ENCODE data around the gene KCNK10.
A peak's percentile ranks its signal among the peaks of the same experiment; 100 is the strongest.
"Not testable (repeated sequence)": the region's sequence is repeated elsewhere in the genome, so short reads cannot be mapped to it uniquely, and the experiment has no call there.

KCNK10 gene

DNA sequence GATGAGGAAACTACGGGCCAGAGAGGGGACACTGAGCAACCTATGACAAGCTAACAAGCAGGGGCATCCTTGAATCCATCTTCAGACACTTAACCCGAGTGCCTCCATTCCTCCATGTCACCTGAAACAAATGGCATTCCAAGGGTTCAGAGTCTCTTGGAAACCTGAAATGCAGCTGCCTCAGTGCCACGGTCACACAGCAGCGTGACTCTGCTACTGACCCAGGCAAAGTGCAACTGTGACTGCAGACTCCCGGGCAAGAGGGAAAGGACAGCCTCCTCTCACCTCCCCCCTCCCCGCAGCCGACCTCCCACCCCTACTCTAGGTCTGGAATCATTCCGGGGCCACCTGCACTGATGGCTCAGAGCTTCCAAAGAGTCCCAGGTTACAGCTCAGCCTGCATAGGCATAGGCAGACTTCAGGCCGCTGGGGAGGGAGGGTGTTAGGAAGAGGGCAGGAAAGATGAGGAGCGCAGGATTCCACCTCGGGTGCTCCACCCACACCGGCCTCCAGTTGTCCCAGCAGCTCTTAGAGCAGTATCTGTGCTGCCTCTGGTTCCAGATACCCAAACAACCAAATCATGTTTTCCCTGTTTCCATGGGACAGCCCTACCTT is 53.2 kb downstream of the KCNK10 start:
- no peak for DNase-seq

DNA sequence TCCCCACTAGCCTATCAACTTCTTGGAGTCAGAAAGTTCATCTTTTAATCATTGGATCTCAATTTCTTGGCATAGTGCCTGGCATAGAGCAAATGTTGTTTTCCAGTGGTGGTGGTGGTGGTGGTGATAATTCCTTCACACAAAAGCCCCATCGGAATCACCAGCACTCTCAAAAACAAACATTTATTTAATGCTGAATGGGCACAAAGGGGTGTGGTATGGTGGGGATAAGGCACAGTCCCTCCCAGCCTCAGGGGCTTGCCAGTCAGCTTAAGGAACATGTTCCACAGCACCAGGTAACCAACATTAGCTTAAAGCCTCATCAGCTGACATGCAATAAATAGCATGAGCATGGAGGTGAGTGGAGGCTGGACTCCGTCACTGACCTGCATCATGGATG is 56.6 kb downstream of the KCNK10 start:
- no peak for DNase-seq

DNA sequence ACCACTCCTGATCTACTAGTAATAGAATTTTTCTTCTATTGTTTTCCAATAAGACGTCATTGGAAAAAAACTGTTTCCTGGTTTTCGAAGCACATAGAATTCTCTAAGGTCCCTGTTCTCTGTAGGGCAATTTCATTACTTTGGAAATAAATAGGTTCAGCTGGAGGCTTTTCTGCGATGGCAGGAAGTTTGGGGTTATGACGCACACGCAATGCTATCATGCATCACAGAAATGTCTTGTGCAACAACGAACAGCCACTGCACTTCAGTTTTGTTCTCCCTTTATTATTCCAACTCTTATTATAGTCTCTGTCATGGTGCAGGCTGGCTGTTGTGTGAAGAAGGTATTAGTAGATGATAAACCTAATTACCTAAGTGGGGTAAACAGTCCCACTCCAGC is 59.0 kb downstream of the KCNK10 start:
- DNase-seq: no peak

DNA sequence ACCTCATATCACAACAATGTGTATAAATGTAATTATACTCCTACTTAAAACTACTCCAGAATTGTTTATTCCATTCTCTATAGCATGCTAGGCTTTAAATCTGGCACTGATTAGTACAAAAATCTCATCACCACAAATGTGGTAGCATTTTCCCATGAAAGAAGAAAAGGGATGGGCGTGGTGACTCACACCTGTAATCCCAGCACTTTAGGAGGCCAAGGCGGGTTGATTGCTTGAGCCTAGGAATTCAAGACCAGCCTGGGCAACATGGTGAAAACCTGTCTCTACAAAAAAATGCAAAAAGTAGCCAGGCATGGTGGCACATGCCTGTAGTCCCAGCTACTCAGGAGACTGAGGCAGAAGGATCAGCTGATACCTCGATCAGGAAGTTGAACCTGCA is 61.8 kb downstream of the KCNK10 start:
- DNase-seq: not testable (repeated sequence)

DNA sequence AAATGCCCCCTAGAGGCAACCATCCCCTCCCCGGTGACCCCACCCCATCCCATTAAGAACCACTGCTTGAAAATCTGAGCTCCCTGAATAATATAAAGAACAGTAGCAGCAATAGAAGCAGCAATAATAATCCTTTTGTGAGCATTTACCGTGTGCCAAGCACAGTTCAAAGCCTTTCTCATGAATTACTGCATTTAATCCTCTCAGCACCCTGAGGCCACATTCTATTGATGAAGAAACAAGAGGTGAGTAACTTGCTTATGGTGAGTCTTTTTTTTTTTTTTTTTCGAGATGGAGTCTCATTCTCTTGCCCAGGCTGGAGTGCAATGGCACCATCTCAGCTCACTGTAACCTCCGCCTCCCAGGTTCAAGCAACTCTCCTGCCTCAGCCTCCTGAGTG is 65.0 kb downstream of the KCNK10 start:
- DNase-seq: no peak

DNA sequence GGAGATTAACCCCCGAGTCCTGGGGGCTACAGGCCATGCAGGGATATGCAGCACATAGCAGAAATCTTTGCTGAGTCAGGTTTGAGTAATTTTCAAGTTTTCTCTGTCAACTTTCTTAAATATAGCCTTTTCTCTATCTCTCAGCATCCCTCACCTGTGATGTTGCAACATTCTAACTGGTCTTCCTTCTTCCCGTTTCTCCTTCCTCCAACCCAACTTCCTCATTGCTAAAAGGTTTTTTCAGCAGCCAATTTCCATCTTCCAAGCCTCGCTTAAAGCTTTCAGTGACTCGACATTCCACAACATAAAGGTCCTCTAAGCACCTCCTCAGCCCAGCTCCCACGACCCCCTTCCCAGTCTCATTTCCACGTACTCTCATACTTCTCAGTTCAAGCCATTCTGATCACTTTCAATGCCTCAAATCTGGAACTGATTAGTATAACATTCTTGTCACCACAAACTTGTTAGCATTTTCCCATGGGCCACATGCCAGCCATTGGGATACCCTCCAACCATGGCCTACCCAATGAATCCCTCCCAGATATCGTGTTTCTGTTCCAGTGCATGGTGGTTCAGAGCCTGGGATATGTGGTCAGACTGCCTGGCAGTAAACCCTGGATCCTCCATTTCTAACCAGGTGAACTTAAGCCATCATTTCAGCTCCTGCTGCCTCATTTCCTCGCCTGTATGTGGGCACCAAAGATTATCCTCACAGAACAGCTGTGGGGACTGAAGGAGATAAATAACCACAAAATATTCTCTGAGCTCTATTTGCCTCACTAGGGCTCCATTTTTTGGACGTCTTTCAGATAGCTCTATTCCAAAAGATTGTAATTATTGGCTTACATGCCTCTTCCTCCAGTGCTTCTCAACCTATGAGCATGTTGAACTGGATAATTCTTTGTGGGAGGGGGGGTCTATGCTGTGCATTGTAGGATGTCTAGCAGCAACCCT is 65.8 kb downstream of the KCNK10 start:
- DNase-seq: no peak

DNA sequence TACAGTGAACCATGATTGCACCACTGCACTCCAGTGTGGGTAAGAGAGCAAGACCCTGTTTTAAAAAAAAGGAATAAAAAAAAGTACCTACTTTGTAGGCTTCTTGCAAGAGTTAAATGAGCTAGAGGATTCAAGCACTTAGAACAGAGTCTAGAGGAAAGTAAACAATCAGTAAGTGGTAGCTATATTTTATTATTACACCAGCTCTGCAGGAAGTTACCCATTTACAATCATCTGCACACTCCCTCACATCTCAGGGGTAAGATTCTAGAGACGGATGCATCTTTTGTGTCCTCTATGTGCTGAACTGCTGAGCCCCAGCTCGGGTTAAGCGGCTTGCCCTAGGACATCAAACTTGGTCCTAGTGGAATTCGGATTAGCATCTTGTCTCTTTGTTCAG is 67.3 kb downstream of the KCNK10 start:
- no peak for DNase-seq

DNA sequence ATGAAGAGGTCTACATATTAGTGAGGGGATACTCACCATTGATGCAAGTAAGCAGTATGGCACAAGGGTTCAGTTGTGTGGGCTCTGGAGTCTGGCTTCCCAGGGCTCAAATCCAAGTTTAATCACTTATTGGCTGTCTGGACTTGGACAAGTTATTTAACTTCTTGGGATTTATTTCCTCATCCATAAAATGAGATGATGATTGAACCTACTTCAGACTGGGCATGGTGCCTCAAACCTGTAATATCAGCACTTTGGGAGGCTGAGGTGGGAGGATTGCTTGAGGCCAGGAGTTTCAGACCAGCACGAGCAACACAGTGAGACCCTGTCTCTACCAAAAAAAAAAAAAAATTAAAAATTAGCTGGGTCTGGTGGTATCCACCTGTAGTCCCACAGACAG is 67.9 kb downstream of the KCNK10 start:
- no peak for DNase-seq

DNA sequence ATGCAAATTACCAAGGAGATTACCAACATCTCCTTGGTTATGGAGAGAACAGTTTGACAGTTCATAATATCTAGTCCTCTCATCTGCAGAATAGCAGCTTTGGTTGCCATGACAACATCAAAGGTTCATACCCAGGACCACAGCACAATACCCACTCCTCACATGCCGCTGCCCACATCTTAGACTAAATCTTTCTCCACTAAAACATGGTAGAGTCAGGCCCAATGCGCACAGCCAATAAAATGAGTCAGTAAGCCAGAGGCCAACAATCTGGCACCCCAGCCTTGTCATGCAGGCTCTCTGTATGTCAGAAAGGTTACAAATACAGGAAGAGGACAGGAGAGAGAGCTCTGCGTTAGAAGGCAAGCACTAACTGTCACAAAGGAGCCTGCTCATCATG is 70.6 kb downstream of the KCNK10 start:
- DNase-seq: no peak

DNA sequence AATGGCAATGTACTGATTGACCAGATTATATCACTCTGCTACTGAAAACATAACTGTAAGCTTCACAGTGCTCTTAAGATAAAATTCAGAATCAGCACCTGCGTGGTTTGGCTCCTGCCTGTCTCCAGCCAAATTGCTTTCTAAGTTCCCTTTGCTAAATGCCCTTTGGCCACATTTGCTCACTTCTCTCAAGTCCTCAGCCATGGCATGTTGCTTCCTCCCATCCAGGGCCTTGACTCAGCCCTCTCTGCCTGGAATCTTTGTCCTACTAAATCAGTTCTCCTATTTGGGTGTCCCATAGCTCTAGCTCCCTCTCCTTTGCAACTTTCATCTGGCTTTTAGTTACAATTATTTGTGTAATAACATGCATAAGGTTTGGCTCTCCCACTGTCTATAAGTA is 71.4 kb downstream of the KCNK10 start:
- DNase-seq: no peak

DNA sequence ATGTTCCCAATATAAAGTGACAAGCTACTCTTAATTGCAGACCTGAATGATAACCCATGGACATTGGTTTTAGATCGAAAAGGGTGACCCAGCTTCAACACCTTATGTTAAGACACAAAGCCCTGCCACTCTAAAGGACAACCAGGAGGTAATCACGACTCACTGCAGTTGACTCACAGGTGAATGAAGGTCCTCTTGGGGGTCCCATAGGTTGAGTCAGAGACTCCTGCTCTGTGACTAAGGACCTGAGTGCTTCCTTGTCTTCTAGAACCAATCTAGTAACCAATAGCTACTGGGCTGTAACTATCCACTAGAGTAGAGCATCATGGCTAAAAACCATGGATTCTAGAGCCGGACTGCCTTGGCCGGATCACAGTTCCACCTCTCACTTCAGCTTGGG is 73.8 kb downstream of the KCNK10 start:
- DNase-seq: no peak

DNA sequence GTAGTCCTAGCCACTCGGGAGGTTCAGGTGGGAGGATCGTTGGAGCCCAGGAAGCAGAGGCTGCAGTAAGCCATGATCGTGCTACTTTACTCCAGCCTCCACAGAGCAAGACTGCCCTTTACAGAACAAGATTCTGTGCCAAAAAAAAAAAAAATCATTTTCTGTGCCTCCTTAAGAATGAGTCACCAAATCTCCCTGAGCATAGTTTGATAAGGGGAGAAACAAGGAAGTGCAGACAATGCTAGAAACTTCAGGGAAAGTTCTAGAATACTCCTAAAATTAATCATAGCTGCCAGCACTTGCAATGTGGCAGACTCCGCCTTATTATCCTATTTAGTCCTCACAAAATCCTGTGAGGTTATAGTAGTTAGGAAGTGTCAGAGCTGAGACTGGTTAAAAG is 74.5 kb downstream of the KCNK10 start:
- DNase-seq: no peak

DNA sequence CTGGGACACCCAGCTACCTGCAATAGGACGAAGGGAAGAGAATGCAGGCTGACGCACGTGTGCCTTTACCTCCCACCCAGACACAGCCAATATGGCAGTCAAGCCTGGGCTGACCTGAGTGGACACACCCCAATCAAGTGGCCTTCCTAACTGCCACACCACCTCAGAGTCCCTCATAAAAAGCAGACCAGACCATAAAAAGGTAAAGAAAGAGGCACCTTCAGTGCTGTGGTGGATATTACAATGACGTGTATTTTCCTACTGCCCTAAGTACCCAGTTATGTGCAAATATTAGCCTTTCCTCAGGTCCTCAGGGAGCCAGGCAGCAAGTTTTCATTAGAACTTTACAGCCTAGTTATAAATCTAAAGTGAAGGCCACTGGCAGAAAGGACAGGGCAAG is 75.8 kb downstream of the KCNK10 start:
- DNase-seq: no peak

DNA sequence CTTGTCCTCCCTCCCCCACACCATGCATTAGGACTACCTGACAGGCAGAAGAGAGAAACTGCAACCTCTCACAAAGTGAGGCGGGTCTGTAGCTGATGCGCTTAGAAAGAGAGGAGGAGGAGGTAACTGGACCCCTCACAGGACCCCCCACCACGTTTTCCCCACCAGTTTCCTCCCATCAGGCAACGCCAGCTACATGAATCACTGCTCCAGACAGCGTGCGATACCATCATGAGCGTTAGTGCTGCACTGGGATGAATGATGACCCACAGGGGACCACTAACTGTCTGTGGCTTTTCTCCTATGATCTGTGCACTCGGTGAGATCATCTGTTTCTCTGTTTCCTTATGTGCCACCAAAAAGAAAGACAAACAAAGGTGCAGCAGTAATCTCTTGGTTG is 77.7 kb downstream of the KCNK10 start:
- DNase-seq: peak; percentile 26

DNA sequence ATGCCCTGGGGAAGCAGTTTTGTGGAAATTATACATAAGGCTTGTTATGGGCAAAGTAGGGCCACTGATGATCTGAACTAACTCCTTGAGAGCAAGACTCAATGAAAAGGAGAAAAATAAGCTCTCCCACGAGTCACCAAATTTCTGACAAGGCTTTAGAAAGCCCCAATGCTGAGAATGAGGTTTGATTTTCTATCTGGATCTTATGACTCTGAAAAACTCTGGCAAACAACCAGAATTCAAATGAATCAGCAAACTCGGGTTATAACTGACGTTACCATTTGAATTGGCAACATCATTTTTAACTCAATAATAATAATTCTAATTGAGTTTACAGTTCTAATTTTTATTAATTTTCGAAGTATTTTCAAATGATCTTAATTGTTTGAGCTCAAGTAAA is 79.1 kb downstream of the KCNK10 start:
- no peak for DNase-seq

DNA sequence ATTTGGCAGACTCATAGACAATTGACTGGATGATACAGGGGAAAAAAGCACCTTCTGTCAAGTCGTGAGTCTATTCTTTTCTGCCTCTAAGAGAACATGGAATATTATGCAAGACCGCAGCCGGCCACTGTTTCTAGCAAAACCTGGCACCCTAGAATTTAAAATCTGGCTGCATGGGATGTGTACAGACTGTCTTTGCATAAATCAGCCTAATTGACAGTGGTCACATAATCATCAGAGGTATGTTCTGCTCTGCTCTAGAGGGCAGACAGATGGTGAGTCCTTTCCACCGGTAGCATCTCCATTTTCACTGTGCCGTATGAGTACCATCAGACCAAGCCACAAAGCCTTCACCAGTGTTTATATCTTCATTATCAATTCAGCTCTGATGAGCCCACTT is 80.6 kb downstream of the KCNK10 start:
- DNase-seq: no peak

DNA sequence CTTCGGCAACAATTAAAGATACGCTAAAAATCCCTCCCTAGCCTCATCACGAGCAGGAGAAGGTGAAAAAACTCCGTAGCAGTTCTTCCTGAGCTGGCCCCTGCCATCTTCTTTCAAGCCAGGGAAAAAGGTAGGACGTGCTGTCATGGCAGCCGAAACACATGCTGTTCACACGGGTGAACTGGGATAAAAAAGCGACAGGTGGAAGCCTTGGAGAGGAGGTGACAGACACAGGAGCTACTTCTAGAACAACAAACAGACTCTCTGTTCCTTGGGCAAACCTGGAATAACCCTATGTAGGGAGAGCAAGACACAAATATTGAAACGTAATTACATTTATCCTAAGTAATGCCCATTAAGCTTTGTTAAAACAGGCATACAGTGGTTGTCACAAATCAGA is 81.3 kb downstream of the KCNK10 start:
- DNase-seq: no peak

DNA sequence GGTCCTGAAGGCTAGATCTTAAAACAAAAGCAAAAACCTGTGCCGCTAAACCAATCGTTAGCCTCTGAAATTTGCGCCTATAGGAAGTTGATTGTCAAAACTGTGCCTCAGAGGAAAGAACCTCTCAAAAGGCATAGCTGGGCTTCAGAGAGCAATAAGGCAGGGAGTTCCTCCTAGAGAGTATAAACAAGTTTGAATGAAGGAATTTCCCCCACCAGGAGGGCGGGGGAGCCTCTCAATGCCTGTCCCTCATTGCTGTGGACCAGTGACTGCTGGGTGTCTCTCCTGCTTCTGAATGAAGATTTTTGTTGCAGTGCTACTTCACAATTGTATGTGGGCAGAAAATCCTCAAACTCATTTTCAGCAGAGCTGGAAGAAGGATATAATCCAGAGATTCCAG is 88.6 kb downstream of the KCNK10 start:
- no peak for DNase-seq

DNA sequence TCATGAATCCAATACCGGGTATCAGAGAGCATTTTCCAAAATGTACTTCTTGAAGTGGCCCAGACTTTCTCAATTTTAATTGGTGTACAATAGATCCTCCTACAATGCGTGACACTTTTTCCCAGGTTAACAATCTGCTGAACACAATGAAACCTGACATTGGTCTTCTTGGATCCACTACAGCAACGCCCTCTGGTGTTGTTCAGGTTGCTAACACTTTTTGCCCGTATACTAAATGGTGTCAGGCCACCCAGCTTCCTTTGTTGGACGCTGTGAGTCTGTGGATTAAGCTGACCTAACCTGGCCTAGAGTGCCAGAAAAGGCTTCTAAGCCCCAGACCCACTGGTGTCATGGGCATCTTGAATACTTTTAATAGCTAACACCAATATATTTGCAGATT is 89.2 kb downstream of the KCNK10 start:
- peak; percentile 13 for DNase-seq

DNA sequence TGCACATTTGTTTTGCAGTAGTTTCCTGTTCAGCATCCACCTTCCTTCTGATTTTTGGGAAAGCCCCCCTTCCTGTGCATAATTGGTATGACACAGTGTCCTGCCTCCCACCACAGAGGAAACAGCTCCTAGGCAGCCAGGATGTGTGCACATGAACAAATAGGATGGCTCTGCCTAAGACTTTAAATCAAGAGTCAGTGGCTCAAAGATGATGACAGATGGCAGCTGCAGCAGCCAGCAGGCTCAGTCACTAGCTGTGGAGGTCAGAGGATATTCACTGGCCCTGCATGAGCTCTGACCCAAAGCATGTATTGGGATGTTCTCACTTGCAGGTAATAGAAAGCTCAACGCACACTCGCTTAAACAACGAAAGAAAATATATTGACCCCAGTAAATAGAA is 90.3 kb downstream of the KCNK10 start:
- DNase-seq: no peak

DNA sequence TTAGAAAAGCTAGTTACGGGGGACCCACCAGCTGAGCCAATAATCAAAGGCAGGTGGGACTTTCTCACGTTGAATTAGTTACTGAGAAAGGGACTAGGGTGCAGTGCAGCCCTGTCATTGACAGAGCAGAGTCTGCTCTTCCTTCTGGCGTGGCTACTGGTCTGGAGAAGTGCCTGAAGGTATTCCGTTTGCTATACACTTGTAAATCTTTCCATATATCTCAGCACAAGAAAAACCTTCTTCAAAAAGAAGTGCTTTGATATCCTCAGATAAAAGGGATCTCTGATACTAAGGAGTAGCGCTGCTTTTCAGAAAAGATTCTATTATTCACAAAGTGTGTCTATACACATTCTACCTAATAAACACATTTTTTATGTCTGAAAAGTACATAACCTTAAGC is 91.5 kb downstream of the KCNK10 start:
- DNase-seq: no peak

DNA sequence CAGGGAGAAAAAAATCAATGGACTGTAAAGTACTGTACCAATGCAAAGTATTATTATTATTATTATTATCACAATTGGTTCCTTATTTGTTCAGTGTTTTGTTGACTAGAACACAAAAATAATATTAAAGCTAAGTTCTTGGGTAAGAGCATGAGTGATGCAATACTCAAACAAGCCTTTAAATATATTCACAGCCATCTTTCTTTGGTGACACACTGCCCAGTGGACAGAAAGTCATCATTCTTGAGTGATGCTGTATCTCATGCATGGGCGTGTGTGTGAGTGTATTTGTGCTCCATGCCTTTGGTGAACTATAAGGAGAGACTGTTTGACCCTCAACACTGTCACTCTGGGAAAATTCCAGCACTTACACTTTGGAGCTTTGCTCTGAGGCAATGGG is 93.6 kb downstream of the KCNK10 start:
- DNase-seq: no peak

DNA sequence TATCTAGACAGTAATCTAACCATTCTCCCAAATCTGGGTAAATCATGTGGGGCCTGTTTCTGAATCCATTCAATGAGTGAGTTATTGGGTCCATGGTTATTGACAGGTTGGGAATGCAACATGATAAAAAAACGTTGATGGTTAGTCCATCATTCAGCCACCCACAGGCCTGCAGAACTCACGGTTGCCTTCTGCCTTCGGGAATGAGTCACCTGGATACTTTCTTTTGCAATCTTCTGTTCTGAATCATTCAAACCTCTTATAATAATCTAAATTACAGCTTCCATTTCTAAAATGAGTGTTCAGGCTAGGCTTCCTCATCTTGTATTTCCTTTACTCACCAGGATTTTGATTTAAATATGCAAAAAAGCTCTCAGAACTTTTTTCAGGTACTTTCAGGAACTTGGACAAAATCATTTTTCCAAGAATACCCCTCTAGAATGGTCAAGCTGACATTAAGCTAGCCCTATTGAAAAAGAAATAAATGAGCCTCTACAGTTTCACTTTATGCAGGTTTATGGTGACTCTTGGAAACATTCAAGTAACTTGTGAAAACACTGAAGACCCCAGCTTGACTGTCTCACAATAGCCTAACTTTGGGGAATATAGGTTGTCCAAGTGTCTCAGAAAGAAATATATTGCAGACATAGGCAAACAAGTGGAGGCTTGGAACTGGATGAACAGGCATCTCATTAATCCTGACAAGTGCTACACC is 94.4 kb downstream of the KCNK10 start:
- DNase-seq: no peak

DNA sequence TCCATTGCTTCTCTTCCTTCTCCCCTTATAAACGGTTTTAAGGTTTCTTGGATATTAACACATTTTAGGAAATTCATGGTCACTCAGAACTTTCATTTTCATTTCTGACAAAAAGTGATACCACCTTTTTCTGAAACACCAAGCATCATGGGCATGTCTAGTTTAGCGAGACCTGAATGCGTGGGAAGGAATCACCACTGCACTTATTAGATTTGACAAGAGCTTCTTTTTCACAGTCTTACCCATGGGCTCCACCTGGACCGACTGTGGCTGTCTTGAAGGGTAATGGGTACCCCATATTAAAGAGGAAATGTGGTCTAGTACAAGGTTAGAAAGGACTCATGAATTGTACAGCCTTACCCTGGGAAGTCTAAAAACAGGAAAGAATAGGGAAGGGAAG is 95.4 kb downstream of the KCNK10 start:
- no peak for DNase-seq
